OCI-LY7 (cell line): ENCODE measurements around the gene ACOT12.
"Not testable (repeated sequence)": the region's sequence is repeated elsewhere in the genome, so short reads cannot be mapped to it uniquely, and the experiment has no call there.

Experiments used
- CTCF ChIP-seq: fragments of 200-600 bp; sonication (generic); conservative IDR thresholded peaks from 2 replicates; pipeline ENCODE4 v1.5.1; 2014; ENCODE audit warnings: mild to moderate bottlenecking, antibody characterized with exemption, low read length, moderate library complexity, mixed read lengths
- EZH2phosphoT487 ChIP-seq: fragments of 200-600 bp; sonication (generic); IDR thresholded peaks from 2 replicates; pipeline ENCODE4 v1.6.1; 2018; ENCODE audit warnings: low read depth, borderline replicate concordance, mild to moderate bottlenecking, mixed run types, antibody characterized with exemption, low read length, moderate library complexity, mixed read lengths

- TF ChIP-seq CTCF, EZH2phosphoT487: not testable (repeated sequence)
These were observed 55.7 kb downstream of the ACOT12 start for GRCh38 chr5:81338213-81338612.
